Cerebellar cortex (tissue), 1 donor: ENCODE results near the gene NLRC3.

ENCODE experiments used
- DNase-seq: peaks from one replicate; pipeline ENCODE4 v3.0.0-alpha.2; 2015; ENCODE audit warnings: low spot score

NLRC3 gene

DNA sequence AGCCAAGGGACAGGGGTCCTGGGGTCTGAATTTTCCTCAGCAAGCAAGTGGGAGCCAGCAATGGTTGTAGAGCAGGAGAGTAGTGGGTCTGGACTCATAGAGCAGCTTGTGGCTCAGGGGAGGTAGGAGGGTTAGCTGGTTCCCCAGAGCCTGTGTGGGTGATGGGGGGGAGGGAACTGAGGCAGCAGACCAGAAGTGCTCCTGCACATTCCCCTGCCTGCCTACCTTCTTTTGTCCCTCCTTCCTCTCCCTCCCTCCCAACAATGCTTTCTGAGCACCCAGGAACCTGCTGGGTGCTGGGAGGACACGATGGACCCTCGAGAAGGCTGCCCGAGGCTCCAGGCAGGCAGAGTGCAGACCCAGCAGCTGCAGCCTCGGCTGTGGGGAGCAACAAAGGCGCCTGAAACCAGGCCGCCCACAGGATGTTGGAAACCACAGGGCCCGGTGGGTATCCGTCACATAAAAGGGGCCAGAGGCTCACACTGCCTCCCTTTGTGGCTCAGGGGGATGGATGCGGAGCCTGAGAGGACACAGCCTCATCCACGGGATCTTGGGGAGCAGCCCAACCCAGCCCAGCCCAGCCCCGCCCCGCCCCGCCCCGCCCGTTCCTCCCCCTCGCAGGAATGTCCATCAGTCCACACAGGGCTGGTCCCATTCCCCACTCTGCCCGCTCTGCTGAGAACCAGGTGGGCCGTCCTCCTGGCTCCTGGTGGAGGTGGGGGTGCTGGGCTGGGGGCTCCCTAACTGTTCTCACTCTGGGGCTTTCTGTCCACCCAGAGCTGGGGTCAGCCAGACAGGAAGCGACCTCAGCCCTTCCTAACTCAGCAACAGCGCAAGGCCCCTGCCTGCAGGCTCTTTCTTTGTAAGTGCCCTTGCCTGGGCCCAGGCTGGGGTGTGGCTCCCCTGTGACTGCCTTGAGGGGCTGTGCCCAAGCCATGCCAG lies 1.7 kb upstream of the NLRC3 start:
- DNase-seq = no peak

DNA sequence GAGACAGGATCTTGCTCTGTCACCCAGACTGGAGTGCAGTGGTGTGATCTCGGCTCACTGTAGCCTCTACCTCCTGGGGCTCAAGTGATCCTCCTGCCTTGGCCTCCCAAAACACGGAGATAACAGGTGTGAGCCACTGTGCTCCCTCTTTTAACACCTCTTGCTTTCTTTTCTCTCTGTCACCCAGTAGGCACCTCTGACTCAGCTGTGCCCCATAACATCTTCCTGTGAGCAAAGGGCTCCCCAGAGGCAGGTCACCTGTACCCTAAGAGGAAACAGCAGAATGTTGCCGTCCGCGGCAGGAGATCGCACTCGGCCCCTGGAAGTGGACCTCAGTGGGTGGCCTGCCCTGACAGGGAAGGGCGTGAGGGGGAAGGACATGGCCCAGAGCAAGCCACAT lies 918 bp upstream of the NLRC3 start:
- DNase-seq = no peak

DNA sequence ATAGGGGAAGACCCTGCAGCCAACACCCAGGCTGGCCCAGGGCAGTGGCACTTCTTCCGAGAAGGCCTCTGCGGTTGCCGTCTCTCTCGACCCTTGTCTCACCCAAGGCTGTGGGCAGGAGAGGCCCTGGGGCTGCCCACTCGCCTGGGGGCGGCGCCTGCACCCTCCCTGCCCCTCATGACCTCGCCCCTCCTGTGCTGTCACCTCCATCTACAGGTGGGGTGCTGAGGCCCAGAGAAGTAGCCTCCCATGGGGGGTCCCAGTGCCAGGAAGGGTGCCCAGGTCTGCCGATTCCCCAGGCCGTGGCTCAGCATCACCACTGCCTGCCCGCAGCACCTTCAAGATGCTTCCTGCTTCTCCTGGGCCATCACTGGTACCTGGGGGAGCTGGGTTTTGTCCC lies 992 bp downstream of the NLRC3 start:
- no peak for DNase-seq

DNA sequence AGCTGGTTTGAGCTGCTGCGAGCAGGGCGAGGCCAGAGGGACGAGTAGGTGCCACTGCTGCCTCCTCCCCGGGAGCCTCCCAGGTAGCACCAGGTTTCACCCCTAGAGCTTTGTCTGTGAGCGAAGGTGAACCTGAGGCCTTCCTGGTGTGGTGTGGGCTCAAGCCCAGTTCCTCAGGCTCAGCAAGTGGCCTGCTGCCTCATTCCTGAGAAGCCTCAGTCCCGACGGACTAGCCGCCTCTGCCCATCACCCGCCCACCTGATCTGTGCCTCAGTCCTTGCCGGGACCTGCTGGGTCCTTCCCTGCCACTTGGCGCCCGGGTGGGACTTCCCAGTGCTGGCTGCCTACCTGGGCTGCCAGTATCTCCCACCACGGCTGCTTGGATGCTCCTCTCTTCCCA lies 1.7 kb downstream of the NLRC3 start:
- DNase-seq = no peak

DNA sequence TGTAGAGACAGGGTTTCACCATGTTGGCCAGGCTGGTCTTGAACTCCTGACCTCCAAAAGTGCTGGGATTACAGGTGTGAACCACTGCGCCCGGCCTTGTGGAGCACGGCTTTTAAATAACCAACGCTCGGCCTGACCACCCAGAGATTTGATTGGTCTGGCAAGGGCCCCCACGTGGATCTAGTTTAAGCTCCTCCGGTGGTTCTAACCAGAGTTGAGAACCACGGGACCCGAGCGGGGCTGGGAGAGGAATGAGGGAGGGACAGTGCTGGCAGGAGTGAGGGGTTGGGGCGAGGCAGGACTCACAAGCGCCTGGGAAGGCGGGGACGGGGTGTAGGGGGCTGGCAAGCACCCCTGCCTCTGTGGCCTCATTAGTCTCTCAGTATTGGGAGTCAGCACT lies 3.0 kb downstream of the NLRC3 start:
- no peak for DNase-seq

DNA sequence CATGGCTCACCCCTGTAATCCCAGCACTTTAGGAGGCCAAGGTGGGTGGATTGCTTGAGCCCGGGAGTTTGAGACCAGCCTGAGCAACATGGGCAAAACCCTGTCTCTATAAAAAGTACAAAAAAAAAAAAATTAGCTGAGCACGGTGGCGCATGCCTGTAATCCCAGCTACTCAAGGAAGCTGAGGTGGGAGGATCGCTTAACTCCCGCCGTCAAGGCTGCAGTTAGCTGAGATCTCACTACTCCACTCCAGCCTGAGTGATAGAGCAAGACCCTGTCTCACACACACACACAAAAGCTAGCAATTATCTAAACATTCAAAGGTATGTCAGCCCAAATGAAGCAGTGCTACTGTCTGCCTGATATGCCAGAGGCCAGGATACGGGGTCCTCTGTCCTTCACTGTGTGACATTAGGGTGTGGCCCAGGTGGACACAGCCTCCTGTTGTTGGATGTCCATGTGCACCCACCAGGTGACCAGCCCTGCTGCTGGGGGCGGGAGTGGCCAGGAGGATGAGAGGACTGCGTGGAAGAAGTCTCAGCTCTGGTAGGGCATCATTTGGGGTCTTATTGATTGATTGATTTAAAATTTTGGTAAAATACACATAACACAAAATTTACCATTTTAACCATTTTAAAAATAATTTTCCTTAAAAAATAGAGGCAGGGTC lies 3.9 kb downstream of the NLRC3 start:
- no peak for DNase-seq

DNA sequence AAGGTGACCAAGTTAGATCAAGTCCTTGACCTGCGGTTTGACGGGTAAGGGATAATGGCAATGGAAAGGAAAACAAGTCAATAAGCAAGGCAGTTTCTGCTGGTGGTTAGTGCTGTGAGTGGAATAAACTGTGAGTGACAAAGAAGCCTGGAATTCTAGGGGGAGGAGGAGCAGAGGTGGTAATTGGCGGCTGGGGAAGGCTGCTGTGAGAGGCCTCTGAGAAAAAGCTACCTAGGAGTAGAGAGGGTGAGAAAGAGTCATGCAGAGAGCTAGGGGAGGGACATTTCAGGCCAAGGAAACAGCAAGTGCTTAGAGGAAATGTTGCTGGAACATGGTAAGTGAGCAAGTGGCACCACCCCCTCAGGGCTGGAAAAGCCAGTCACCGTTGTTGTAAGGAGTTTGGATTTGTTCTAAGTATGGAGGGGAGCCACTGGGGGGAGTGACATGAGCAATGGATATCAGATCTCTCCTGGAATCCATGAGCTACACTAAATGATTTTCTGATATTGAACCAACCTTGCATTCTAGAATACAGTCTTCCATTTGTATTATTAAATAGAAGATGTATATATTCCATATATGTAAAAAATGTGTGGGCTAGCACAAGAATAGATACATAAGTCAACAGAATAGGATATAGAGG lies 6.7 kb downstream of the NLRC3 start:
- no peak for DNase-seq

DNA sequence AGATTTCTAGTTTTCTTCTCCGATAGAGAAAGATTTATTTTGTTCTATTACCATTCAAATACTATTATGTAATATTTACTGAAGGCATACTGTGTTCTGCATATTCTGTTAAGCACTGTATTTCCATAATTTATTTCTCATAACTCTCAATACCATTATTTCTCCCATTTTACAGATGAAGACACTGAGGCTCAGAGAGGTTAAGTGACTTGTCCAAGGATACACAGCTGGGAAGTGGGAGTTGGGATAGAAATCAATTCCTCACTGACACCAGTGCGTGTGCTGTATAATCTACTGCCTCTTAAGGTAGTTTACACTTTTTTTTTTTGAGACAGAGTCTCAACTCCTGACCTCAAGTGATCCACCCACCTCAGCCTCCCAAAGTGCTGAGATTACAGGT lies 7.4 kb downstream of the NLRC3 start:
- no peak for DNase-seq

DNA sequence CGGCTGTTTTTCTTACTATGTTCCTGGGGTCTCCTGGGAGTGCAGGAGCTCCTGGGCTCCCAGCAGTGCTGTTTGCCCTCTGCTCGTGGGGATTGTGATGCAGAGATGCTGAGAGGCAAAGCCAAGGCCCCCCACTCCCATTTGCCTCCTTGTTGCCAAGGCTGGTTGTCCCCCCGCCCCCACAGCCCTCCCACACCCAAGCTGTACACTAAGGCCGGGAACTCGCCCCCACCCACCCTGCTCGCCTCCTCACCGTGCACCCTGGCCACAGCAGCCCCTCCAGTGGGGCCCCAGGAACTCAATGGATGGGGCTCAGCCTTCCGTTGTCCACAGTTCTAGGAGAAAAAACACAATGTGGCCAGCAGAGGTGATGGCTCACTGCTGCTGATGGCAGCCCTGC lies 10.2 kb downstream of the NLRC3 start:
- no peak for DNase-seq

DNA sequence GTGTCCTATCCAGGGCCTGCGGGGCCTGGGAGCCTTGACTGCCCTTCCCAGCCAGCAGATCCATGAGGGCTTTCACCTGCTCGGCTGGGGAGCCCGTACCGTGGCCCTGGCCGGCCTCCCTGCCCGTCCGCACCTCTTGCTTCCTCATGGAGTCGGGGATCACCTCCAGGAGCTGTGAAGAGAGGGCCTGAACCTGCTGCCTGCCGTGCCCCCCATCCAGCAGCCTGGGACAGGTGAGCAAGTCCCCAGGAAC lies 12.4 kb downstream of the NLRC3 start:
- DNase-seq = no peak

DNA sequence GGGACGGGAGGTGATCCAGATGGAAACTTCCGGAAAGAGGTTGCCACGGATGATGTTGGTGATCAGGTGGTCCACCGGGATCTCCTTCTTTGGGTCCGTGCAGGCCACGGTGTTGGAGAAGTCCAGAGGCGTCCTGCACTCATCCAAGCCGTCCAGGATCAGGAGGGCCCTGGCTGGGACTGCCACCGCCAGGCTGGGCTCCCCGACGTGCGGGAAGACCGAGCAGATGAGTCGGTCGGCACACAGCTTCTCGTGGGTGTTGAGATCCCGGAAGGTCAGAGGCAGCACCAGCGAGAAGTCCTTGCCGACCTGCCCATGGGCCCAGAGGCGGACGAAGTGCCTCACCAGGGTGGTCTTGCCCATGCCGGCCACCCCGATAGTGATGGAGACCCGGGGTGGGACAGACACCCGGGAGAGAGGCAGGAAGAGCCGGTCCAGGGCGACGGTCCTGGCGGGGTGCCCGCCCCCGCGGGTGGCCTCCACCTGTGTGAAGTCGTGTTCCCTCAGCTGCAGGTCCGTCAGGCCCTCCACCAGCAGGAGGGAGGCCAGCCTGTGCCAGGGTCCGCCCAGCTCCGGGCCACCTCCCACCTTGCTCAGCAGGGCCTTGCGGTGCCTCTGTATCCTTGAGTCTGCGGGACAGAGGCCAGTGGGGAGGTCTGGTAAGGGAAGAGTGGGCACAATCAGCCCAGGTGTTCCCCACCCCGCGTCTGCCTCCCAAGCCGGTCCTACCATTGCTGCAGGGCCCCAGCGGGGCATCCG lies 12.9 kb downstream of the NLRC3 start:
- DNase-seq = no peak

DNA sequence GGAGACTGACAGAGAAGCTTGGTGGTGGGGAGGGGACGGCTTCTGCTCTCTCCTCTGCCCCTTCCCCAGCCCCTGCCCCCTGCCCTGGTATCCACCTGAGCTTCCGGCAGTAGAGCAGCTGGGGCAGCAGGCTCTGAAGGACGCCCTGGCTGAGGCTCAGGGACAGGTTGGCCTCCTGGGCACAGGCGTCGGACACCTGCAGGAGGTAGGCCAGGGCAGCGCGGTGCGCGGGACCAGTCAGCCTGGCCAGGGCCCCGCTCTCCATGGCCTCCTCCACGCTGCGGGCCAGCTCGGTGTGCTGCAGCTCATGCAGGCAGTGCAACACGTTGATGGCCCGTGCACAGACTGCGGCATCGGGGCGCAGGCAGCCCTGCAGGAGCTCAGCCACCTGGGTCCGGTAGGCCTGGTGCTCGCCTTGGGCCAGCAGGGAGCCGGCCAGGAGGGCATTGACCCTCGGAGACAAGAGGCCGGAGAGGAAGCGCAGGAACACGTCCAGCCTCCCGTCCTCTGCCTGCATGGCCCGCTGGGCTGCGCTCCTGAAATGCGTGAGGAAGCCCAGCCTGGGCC lies 14.2 kb downstream of the NLRC3 start:
- DNase-seq = no peak

DNA sequence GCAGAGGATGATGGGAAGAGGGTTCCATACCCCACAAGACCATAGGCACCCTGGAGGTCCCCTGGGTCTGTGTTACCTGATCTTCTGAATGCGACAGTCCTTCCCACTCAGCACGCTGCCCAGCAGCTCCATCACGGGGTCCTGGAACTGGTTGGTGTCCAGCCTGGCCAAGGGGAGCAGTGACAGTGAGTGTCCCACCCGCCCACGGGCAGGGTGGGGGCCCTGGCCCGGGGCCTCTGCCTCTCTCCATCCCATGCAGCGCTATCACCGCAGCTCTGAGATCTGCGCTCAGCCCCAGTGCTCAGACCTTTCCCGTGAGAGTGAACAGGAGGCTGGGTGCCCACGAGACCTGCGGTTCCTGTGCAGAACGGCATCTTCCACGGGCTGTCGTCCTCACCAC lies 15.6 kb downstream of the NLRC3 start:
- DNase-seq = no peak

DNA sequence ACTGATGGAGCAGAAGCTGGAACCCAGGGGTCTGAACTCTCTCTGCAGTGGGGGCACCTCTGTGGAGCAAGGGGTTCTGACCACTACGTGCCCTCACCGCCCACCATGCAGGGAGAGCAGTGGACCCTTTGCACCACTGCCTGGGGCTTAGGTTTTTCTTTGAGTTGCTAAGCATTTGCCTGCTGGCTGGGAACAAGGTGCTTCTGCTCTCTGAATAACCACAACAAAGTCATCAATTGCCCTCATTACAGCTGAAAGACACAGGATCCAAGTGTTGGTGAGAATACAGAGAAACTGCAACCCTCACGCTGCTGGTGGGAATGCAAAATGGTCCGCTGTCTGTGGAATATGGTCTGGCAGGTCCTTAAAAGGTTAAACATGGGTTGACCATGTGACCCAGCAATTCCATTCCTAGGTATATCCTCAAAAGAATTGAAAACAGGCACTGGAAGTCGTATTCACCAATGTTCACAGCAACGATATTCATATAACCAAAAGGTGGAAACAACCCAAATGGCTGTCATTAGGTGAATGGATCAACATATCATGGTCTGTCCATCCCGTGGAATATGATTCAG lies 22.8 kb downstream of the NLRC3 start:
- DNase-seq = no peak

DNA sequence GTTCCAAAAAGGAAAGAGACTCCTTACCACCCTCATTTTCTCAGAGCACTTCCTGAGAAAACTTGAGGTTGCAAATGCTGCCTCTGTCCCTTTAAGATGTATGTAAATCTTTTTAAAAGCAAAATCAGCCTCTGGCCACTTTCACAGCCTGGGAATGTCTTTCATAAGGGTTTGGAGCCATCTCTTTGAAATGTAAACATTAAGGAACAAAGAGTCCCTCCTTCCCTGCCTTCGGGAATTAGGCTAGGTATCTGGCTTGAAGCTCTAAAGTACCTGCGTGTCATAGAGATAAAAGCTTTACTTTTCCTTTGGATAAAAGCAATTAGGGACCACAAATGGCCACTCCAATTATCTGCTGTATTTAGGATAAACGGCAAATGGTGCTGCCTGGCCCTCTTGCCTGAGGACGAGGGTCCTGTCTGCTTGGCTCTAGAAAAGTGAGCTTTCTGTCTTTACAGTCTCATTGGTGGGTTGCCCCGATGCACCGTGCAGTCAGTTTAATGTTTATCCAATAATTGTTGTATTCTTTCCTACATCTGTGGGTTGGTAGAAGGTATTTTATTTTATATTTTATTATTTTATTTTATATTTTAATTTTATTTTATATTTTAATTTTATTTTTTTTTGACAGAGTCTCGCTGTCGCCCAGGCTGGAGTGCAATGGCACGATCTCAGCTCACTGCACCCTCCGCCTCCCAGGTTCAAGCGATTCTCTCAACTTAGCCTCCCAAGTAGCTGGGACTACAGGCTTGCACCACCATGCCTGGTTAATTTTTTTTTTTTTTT lies 23.9 kb downstream of the NLRC3 start:
- no peak for DNase-seq

DNA sequence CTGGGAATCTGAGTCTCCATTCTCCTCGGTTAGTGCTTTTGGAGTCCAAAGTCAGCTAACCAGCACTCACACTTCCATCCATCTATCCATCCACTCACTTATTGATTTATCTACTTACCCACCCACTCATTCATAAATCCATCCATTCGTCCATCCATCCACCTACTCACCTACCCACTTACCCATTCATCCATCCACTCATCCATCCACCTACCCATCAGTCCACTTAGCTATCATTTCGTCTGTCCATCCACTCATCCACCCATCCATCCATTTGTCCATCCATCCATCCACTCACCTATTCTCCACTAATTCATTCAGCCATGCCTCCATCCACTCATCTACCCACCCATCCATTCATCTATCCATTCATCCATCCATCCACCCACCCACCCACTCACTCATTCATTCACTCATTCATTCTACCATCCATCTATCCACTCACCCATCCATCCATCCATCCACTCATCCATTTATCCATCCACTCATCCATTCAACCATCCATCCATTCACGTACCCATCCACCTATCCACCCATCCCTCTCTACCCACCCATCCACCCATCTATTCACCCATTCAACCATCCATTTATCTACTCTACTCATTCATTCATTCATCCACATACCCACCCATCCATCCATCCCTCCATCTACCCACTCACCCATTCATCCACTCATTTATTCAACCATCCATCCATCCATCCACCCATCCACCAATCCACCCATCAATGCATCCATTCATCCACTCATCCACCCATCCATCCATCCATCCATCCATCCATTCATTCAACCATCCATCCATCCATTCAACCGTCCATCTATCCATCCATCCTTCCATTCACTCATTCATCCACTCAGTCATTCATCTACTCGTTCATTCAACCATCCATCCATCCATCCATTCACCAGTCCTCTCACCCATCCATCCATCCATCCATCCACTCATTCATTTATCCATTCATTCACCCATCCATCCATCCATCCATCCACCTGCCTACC lies 26.1 kb downstream of the NLRC3 start:
- no peak for DNase-seq

DNA sequence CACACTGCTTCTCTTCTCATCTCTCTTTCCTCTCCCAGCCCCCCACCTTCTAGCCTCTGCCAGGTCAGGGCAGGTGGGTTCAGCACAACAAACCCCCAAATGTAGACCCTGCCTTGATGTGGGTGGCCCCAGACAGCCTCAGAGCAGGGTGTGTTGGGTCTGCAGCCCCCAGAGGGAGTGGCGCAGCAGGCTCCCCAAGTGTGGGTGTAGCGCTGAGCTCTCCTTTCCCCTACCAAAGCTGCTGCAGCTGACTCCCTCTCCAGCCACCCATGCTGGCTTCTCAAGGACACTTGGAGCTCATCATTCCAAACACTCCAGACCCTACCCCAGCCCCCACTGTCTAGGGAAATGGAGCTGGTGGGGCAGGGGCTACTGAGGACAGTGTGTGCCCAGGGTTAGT lies 27.3 kb downstream of the NLRC3 start:
- no peak for DNase-seq

DNA sequence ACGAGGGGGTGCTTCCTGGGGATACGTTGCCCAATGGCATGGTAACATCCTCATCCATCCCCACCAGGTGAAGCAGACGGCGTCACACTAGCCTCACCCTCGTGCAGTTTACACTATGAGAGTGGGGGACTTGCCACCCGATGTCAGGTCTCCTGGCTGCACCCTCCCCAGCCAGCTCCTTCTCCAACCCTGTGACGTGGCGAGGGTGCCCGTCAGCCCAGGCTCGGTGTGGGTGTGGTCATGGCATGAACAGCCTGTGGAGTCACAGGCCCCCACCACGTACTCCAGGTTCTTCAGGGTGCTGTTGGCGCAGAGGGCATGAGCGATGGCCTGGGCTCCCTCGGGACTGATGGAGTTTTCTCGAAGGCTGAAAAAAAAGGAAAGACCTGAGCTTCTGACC lies 28.3 kb downstream of the NLRC3 start:
- DNase-seq = no peak

DNA sequence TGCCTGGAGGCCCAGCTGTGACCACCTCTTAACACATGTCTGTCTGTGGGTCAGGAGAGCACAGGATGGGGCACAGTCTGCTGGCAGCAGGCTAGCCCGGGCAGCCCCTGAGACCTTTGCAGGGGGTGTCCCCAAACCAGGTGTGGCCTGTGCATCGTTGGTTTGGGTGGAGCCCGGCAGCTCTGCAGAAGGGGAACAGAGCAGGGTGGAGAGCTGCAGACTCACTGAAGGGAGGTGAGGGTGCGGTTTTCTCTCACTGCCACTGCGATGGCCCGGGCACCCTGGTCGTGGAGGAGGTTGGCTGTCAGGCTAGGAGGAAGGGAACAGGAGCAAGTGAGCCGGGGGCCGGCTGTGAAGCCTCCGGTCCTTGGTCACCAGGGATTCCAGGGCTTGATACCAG lies 28.8 kb downstream of the NLRC3 start:
- DNase-seq = no peak
